ENCODE data around the gene PCDHGC3. TPM values are rescaled to one million over a fixed set of nuclear protein-coding genes. Genes with fewer than 3 reads are reported as not detected.

Gene PCDHGC3
- polyA plus RNA-seq, 6 donors from 2014 or later, result 0.35 to 0.86 (median 0.61) TPM; not detected in 3

- ATAC-seq (ENCODE audit: low read depth in 2 of 2) (peak; percentile 23 to 40), DNase-seq (no peak)
- Mint-ChIP-seq H3K36me3 (peaks cover 10 to 14% of the 10 kb centered on the region in 2 donors), H3K27me3 (no peaks in the 10 kb centered on the region), H3K4me3 (peak overlapping the region; percentile 81 to 95 (median 90)), H3K4me1 (peaks cover 50 to 73% (median 60%) of the 10 kb centered on the region in 3 donors), H3K27ac (peak overlapping the region in 5 of 6 donors; percentile 14 to 82 (median 52)), H3K9me3 (peaks cover 0 to 5% (median 0%) of the 10 kb centered on the region in 7 donors)
These were observed 37.3 kb downstream of the PCDHGC3 start for GRCh38 chr5:141512911-141513626.

- DNase-seq, result no peak
- H3K4me1 Mint-ChIP-seq, result peaks cover 45 to 66% (median 60%) of the 10 kb centered on the region in 3 donors
These were observed 38.0 kb downstream of the PCDHGC3 start for GRCh38 chr5:141513627-141514329.

GRCh38 chr5:141514330-141515133, 38.8 kb downstream of the PCDHGC3 start:
- ATAC-seq (ENCODE audit: low read depth in 2 of 2) (no peak), DNase-seq (no peak)
- Mint-ChIP-seq H3K4me3 (peak overlapping the region in 7 of 8 donors; percentile 19 to 95 (median 89)), H3K4me1 (peaks cover 40 to 59% (median 53%) of the 10 kb centered on the region in 3 donors), H3K27me3 (no peaks in the 10 kb centered on the region), H3K9me3 (peaks cover 0 to 5% (median 0%) of the 10 kb centered on the region in 7 donors), H3K36me3 (peaks cover 13 to 21% of the 10 kb centered on the region in 2 donors), H3K27ac (peak overlapping the region in 1 of 6 donors; percentile 50)

More at GRCh38 chr5:141513627-141514329, 38.0 kb downstream of the PCDHGC3 start:
- Mint-ChIP-seq H3K27ac (peak overlapping the region in 3 of 6 donors; percentile 60 to 96 (median 77)), H3K27me3 (no peaks in the 10 kb centered on the region), H3K4me3 (peak overlapping the region; percentile 81 to 95 (median 90)), H3K9me3 (peaks cover 0 to 5% (median 0%) of the 10 kb centered on the region in 7 donors), H3K36me3 (peaks cover 13 to 14% of the 10 kb centered on the region in 2 donors)
- ATAC-seq (ENCODE audit: low read depth in 2 of 2), result peak; percentile 26 to 38

GRCh38 chr5:141515141-141515540, 39.4 kb downstream of the PCDHGC3 start:
- H3K9me3 Mint-ChIP-seq, result peaks cover 0 to 5% (median 0%) of the 10 kb centered on the region in 7 donors
- H3K27ac Mint-ChIP-seq, result no peak overlapping the region
- H3K36me3 Mint-ChIP-seq, result peaks cover 18 to 25% of the 10 kb centered on the region in 2 donors
- DNase-seq (no peak), ATAC-seq (ENCODE audit: low read depth in 2 of 2) (no peak)
- H3K4me1 Mint-ChIP-seq, result peaks cover 36 to 53% (median 49%) of the 10 kb centered on the region in 3 donors
- no peaks in the 10 kb centered on the region for H3K27me3 Mint-ChIP-seq
- H3K4me3 Mint-ChIP-seq, result peak overlapping the region in 5 of 8 donors; percentile 30 to 58 (median 47)

GRCh38 chr5:141515946-141516671, 40.3 kb downstream of the PCDHGC3 start:
- H3K27ac Mint-ChIP-seq, result peak overlapping the region in 2 of 6 donors; percentile 69 to 73
- peaks cover 34 to 49% (median 46%) of the 10 kb centered on the region in 3 donors for H3K4me1 Mint-ChIP-seq
- peaks cover 25% of the 10 kb centered on the region in 2 donors for H3K36me3 Mint-ChIP-seq
- DNase-seq (no peak), ATAC-seq (ENCODE audit: low read depth in 2 of 2) (no peak)
- H3K4me3 Mint-ChIP-seq, result peak overlapping the region in 1 of 8 donors; percentile 40
- no peaks in the 10 kb centered on the region for H3K27me3 Mint-ChIP-seq
- peaks cover 0 to 5% (median 0%) of the 10 kb centered on the region in 7 donors for H3K9me3 Mint-ChIP-seq

GRCh38 chr5:141516672-141517025, 40.9 kb downstream of the PCDHGC3 start:
- no peak overlapping the region for H3K27ac Mint-ChIP-seq
- DNase-seq, result no peak

GRCh38 chr5:141517312-141517711, 41.5 kb downstream of the PCDHGC3 start:
- no peak overlapping the region for H3K27ac Mint-ChIP-seq
- H3K4me1 Mint-ChIP-seq, result peaks cover 24 to 40% (median 38%) of the 10 kb centered on the region in 3 donors
- H3K9me3 Mint-ChIP-seq, result no peaks in the 10 kb centered on the region
- no peak for ATAC-seq (ENCODE audit: low read depth in 2 of 2)
- H3K27me3 Mint-ChIP-seq, result no peaks in the 10 kb centered on the region
- DNase-seq, result no peak
- no peak overlapping the region for H3K4me3 Mint-ChIP-seq
- peaks cover 34 to 36% of the 10 kb centered on the region in 2 donors for H3K36me3 Mint-ChIP-seq

More at GRCh38 chr5:141516672-141517025, 40.9 kb downstream of the PCDHGC3 start:
- no peaks in the 10 kb centered on the region for H3K27me3 Mint-ChIP-seq
- H3K4me1 Mint-ChIP-seq, result peaks cover 29 to 43% (median 41%) of the 10 kb centered on the region in 3 donors
- H3K4me3 Mint-ChIP-seq, result no peak overlapping the region
- peaks cover 0 to 2% (median 0%) of the 10 kb centered on the region in 7 donors for H3K9me3 Mint-ChIP-seq
- no peak for ATAC-seq (ENCODE audit: low read depth in 2 of 2)
- peaks cover 29 to 30% of the 10 kb centered on the region in 2 donors for H3K36me3 Mint-ChIP-seq

GRCh38 chr5:141517880-141518617, 42.3 kb downstream of the PCDHGC3 start:
- peaks cover 34 to 38% of the 10 kb centered on the region in 2 donors for H3K36me3 Mint-ChIP-seq
- no peaks in the 10 kb centered on the region for H3K27me3 Mint-ChIP-seq
- DNase-seq, result no peak
- H3K27ac Mint-ChIP-seq, result peak overlapping the region in 1 of 6 donors; percentile 32
- H3K4me1 Mint-ChIP-seq, result peaks cover 17 to 37% (median 34%) of the 10 kb centered on the region in 3 donors
- no peaks in the 10 kb centered on the region for H3K9me3 Mint-ChIP-seq
- no peak for ATAC-seq (ENCODE audit: low read depth in 2 of 2)
- peak overlapping the region in 1 of 8 donors; percentile 18 for H3K4me3 Mint-ChIP-seq

GRCh38 chr5:141518618-141519015, 42.9 kb downstream of the PCDHGC3 start:
- Mint-ChIP-seq H3K4me1 (peaks cover 13 to 34% (median 28%) of the 10 kb centered on the region in 3 donors), H3K36me3 (peaks cover 34 to 38% of the 10 kb centered on the region in 2 donors), H3K27me3 (no peaks in the 10 kb centered on the region), H3K4me3 (no peak overlapping the region), H3K9me3 (no peaks in the 10 kb centered on the region), H3K27ac (peak overlapping the region in 2 of 6 donors; percentile 29 to 37)
- ATAC-seq (ENCODE audit: low read depth in 2 of 2), result no peak
- DNase-seq, result no peak

GRCh38 chr5:141519605-141520565, 44.1 kb downstream of the PCDHGC3 start:
- peaks cover 8 to 25% (median 16%) of the 10 kb centered on the region in 3 donors for H3K4me1 Mint-ChIP-seq
- ATAC-seq (ENCODE audit: low read depth in 2 of 2) (no peak), DNase-seq (no peak)
- peak overlapping the region in 1 of 6 donors; percentile 90 for H3K27ac Mint-ChIP-seq
- no peaks in the 10 kb centered on the region for H3K9me3 Mint-ChIP-seq
- no peaks in the 10 kb centered on the region for H3K27me3 Mint-ChIP-seq
- no peak overlapping the region for H3K4me3 Mint-ChIP-seq
- H3K36me3 Mint-ChIP-seq, result peaks cover 38 to 40% of the 10 kb centered on the region in 2 donors

- Mint-ChIP-seq H3K27me3 (no peaks in the 10 kb centered on the region), H3K27ac (peak overlapping the region in 1 of 6 donors; percentile 35), H3K4me1 (peaks cover 2 to 18% (median 10%) of the 10 kb centered on the region in 3 donors), H3K36me3 (peaks cover 43 to 48% of the 10 kb centered on the region in 2 donors), H3K9me3 (no peaks in the 10 kb centered on the region), H3K4me3 (no peak overlapping the region)
- ATAC-seq (ENCODE audit: low read depth in 2 of 2) (no peak), DNase-seq (no peak)
These were observed 45.5 kb downstream of the PCDHGC3 start for GRCh38 chr5:141521244-141521781.
